GM06990 (cell line): ENCODE results near the gene MLLT1.

Experiments
- DNase-seq: peaks from one replicate; pipeline ENCODE4 v3.0.0-alpha.2; 2011; ENCODE audit not compliant: insufficient read length; ENCODE audit errors: extremely low read depth
- H3K27me3 ChIP-seq: replicated peaks from 2 replicates; pipeline ENCODE4 v1.6.0; 2011; ENCODE audit warnings: low read length; ENCODE audit not compliant: control insufficient read depth, insufficient read depth
- H3K36me3 ChIP-seq: 2 replicates; pipeline ENCODE4 v1.5.1; 2011; ENCODE audit warnings: low read length; ENCODE audit not compliant: control insufficient read depth, insufficient read depth
- H3K4me3 ChIP-seq: replicated peaks from 2 replicates; pipeline ENCODE4 v1.5.1; 2011; ENCODE audit warnings: low read depth, mild to moderate bottlenecking, control low read depth, low read length
- CTCF ChIP-seq: IDR thresholded peaks from 2 replicates; pipeline ENCODE4 v1.5.1; 2011; ENCODE audit warnings: low read length, control low read depth, mild to moderate bottlenecking, inconsistent platforms; ENCODE audit not compliant: insufficient read depth, poor library complexity, severe bottlenecking

MLLT1 gene

GRCh38 chr19:6279931-6280591 is at the start of gene MLLT1:
MLLT1 (minus strand) TSS chr19:6279975; CDS start chr19:6279784, 191 bp downstream.
- peak within 1 kb of the TSS; percentile 78 for H3K4me3 ChIP-seq
- H3K36me3 ChIP-seq = peaks cover 3% of the 10 kb centered on the region; the same call in 1 of the 2 replicates
- peak; percentile 42 for TF ChIP-seq CTCF
- peak; percentile 99 for DNase-seq
- H3K27me3 ChIP-seq = no peaks in the 10 kb centered on the region

- Histone ChIP-seq H3K4me3 (no peak overlapping the region), H3K36me3 (no peaks in the 10 kb centered on the region), H3K27me3 (no peaks in the 10 kb centered on the region; the same call in 1 of the 2 replicates)
- TF ChIP-seq CTCF = no peak
- no peak for DNase-seq
Measured at GRCh38 chr19:6326815-6327214, 47.0 kb upstream of the MLLT1 start.

- no peak for DNase-seq
- TF ChIP-seq CTCF = no peak
- Histone ChIP-seq H3K27me3 (no peaks in the 10 kb centered on the region; the same call in 1 of the 2 replicates), H3K36me3 (no peaks in the 10 kb centered on the region), H3K4me3 (no peak overlapping the region)
Measured at GRCh38 chr19:6325614-6326013, 45.8 kb upstream of the MLLT1 start.

- no peaks in the 10 kb centered on the region for H3K36me3 ChIP-seq
- no peak overlapping the region for H3K4me3 ChIP-seq
- TF ChIP-seq CTCF = no peak
- H3K27me3 ChIP-seq = no peaks in the 10 kb centered on the region; the same call in 1 of the 2 replicates
- no peak for DNase-seq
Measured at GRCh38 chr19:6324757-6325156, 45.0 kb upstream of the MLLT1 start.

GRCh38 chr19:6322284-6322683 is 42.5 kb upstream of the MLLT1 start:
- no peak for DNase-seq
- H3K36me3 ChIP-seq = no peaks in the 10 kb centered on the region
- no peak for TF ChIP-seq CTCF
- no peak overlapping the region for H3K4me3 ChIP-seq
- H3K27me3 ChIP-seq = no peaks in the 10 kb centered on the region; the same call in 1 of the 2 replicates

- DNase-seq = no peak
- TF ChIP-seq CTCF = no peak
- Histone ChIP-seq H3K27me3 (no peaks in the 10 kb centered on the region), H3K4me3 (no peak overlapping the region), H3K36me3 (no peaks in the 10 kb centered on the region)
Measured at GRCh38 chr19:6319376-6319775, 39.6 kb upstream of the MLLT1 start.
